CD4-positive, alpha-beta T cell (primary cell): ENCODE results near the gene SIGLEC5. TPM values are rescaled to one million over a fixed set of nuclear protein-coding genes. Genes with fewer than 3 reads are reported as not detected.

Experiments
- ATAC-seq: fragments of 200-7000 bp; cut with Tn5 transposase; one replicate; pipeline ENCODE4 v1.10.0; 2022; ENCODE audit warnings: mild to moderate bottlenecking; ENCODE audit not compliant: poor library complexity
- CTCF ChIA-PET: fragments of 350-600 bp; sonication (Branson Sonifier 250); formaldehyde crosslinking; loops from one replicate; lab custom pipeline; 2021; ENCODE audit warnings: antibody characterized with exemption, inconsistent platforms; lab: Charles Lee
- POLR2A ChIA-PET: fragments of 350-600 bp; sonication (Branson Sonifier 250); formaldehyde crosslinking; loops from one replicate; lab custom pipeline; 2021; ENCODE audit warnings: antibody characterized with exemption, inconsistent platforms; lab: Charles Lee
- DNase-seq, 14 experiments: peaks; one replicate each; pipeline ENCODE4 v3.0.0-alpha.2; 2013 to 2020; ENCODE audit warnings: mixed read lengths in 2 of 14
- H3K27ac ChIP-seq, 2 donors: one replicate each; pipeline versions ENCODE4 v1.5.1 to v1.7.0; 2013; ENCODE audit warnings: low read length in 2 of 2, low read depth in 1 of 2, mild to moderate bottlenecking in 1 of 2
- H3K27me3 ChIP-seq, 2 experiments: 1 replicate in 1 of 2; 2 replicates in 1 of 2; pipeline versions ENCODE4 v1.6.1 to v1.7.0; 2013; ENCODE audit warnings: low read length in 2 of 2, control low read depth in 1 of 2, mild to moderate bottlenecking in 1 of 2, moderate library complexity in 1 of 2; ENCODE audit not compliant: insufficient read depth in 2 of 2, control insufficient read depth in 1 of 2
- H3K36me3 ChIP-seq: one replicate; pipeline ENCODE4 v1.6.1; 2013; ENCODE audit warnings: low read length, control low read depth; ENCODE audit not compliant: insufficient read depth
- H3K4me1 ChIP-seq: one replicate; pipeline ENCODE4 v1.6.1; 2013; ENCODE audit warnings: low read length, control low read depth; ENCODE audit not compliant: insufficient read depth
- H3K4me3 ChIP-seq: one replicate; pipeline ENCODE4 v1.5.1; 2013; ENCODE audit warnings: mild to moderate bottlenecking, low read length, moderate library complexity
- H3K9me3 ChIP-seq, 2 experiments: 1 replicate in 1 of 2; 2 replicates in 1 of 2; pipeline versions ENCODE4 v1.6.1 to v1.7.0; 2013; ENCODE audit warnings: low read length in 2 of 2, mild to moderate bottlenecking in 2 of 2, control low read depth in 1 of 2, moderate library complexity in 1 of 2; ENCODE audit not compliant: control insufficient read depth in 1 of 2, insufficient read depth in 1 of 2
- H3K27ac Mint-ChIP-seq: one replicate; pipeline ENCODE4 v1.8.0; 2020; ENCODE audit warnings: mixed read lengths
- H3K27me3 Mint-ChIP-seq: one replicate; pipeline ENCODE4 v1.8.0; 2021; ENCODE audit warnings: mixed read lengths
- H3K36me3 Mint-ChIP-seq: one replicate; pipeline ENCODE4 v1.8.0; 2021; ENCODE audit warnings: low read depth, mixed read lengths
- H3K4me1 Mint-ChIP-seq: one replicate; pipeline ENCODE4 v1.8.0; 2021; ENCODE audit warnings: low read depth, mixed read lengths
- H3K4me3 Mint-ChIP-seq: one replicate; pipeline ENCODE4 v1.8.0; 2020; ENCODE audit warnings: mild to moderate bottlenecking, mixed read lengths
- H3K9me3 Mint-ChIP-seq: one replicate; pipeline ENCODE4 v1.8.0; 2020; ENCODE audit warnings: mixed read lengths
- CTCF ChIP-seq: fragments of 200-600 bp; IDR thresholded peaks from one replicate; pipeline ENCODE4 v1.8.0; 2022; ENCODE audit warnings: antibody characterized with exemption, mild to moderate bottlenecking
- intact Hi-C, 2 experiments: fragments of 100-400 bp; cut with DNase I in 1 of 2; cut with micrococcal nuclease in 1 of 2; formaldehyde crosslinking; loops; one replicate each; pipeline versions ENCODE4 v1.15.1 to v1.9.0; 2023 to 2025; cut with DNase I, micrococcal nuclease
- total RNA-seq, 174 experiments: library from RNA in 2 of 174; stranded (reverse) in 2 of 174; gene quantifications; one replicate each; pipeline ENCODE4 v1.2.3 and lab custom pipeline; 2021 to 2026

SIGLEC5 gene
- total RNA-seq, 2 experiments from 2014 or later, result not detected

DNA sequence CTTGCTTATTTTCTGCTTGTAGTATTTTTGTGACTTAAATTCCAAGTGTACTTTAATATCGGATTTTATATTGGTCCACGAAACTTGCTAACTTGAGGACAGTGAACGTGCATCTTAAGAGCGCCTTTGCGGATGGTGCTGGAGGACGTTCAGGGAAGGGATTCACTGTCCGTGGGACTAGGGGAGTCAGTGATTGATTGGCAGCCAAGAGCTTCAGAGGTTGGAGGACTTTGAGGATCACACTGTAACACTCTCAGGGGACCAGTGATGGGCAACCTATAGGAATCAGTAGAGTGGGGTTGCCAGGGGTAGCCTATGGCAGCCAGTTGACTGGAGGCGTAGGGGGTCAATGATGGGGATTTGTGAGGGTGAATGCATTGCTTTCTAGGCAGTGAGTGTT, 58.6 kb downstream of the SIGLEC5 start:
- Mint-ChIP-seq H3K27ac (no peak overlapping the region), H3K9me3 (no peaks in the 10 kb centered on the region), H3K27me3 (peaks cover 2% of the 10 kb centered on the region), H3K4me3 (peak overlapping the region; percentile 94), H3K4me1 (peaks cover 28% of the 10 kb centered on the region), H3K36me3 (peaks cover 35% of the 10 kb centered on the region)
- Histone ChIP-seq H3K4me3 (peak overlapping the region; percentile 76), H3K36me3 (peaks cover 18% of the 10 kb centered on the region), H3K27me3 (no peaks in the 10 kb centered on the region), H3K9me3 (no peaks in the 10 kb centered on the region), H3K4me1 (peaks cover 16% of the 10 kb centered on the region), H3K27ac (no peak overlapping the region)
- ATAC-seq, result peak; percentile 19
- ChIA-PET POLR2A (interaction anchor here (1.0 kb wide), 1 partner anchor 133 kb away, joined by 3 read pairs; no protein-coding TSS in a partner anchor), CTCF (no interaction called here)
- DNase-seq, result peak in 1 of 14 experiments; percentile 25
- no peak for TF ChIP-seq CTCF
- intact Hi-C loops, result loop anchor here (1.0 to 5.0 kb wide), 3 partner anchors 23 to 131 kb away; no protein-coding TSS in a partner anchor

DNA sequence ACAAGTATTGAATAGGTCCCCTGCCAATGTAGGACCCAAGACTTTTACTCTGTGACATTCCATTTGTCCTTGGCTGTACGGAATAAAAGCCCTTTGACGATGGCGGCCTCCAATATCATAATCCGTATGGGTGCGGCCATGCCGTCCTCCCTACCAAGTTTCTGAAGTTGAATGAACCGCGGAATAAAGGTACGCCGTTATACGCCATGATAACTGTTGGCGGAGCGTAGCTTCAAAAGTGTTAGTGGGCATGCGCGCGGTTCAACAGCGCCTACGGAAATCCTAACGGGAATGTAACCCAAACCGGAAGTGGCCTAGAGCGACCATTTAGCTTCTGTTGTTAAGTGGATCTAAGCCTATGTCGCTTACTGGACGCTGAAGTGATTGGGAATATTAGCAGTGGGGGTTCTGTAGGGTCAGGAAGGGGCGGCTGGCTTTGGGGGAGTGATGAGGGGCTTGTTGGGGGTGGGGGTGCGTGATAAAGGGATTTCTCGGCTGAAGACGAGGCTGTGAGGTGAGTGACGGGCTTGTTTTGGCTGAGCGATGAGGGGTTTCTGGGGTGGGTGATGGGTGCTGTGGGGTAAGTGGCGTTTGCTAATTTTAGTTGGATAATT, 59.1 kb downstream of the SIGLEC5 start, which contains the start of gene ZNF175:
Gene ZNF175, plus strand, starts transcription at position 322 of the 614 bp plus-strand sequence. CDS start 2,047 bp downstream, outside the sequence.
- peaks cover 0 to 2% of the 10 kb centered on the region in 2 experiments for H3K27me3 ChIP-seq
- ChIA-PET CTCF (no interaction called here), POLR2A (interaction anchor here (1.0 kb wide), 1 partner anchor 133 kb away, joined by 3 read pairs; no protein-coding TSS in a partner anchor)
- H3K9me3 Mint-ChIP-seq, result no peaks in the 10 kb centered on the region
- H3K27ac Mint-ChIP-seq, result peak within 1 kb of the TSS; percentile 72
- no peak for TF ChIP-seq CTCF
- H3K36me3 ChIP-seq, result peaks cover 15% of the 10 kb centered on the region
- H3K4me1 Mint-ChIP-seq, result peaks cover 28% of the 10 kb centered on the region
- DNase-seq (peak; percentile 77 to 94 (median 83)), ATAC-seq (peak; percentile 98)
- peaks cover 16% of the 10 kb centered on the region for H3K4me1 ChIP-seq
- intact Hi-C loops, result loop anchor here (1.0 to 5.0 kb wide), 3 partner anchors 23 to 131 kb away; no protein-coding TSS in a partner anchor
- H3K27me3 Mint-ChIP-seq, result peaks cover 7% of the 10 kb centered on the region
- H3K9me3 ChIP-seq, result no peaks in the 10 kb centered on the region
- H3K36me3 Mint-ChIP-seq, result peaks cover 33% of the 10 kb centered on the region
- no peak within 1 kb of the TSS for H3K27ac ChIP-seq
- H3K4me3 Mint-ChIP-seq, result peak within 1 kb of the TSS; percentile 94
- H3K4me3 ChIP-seq, result peak within 1 kb of the TSS; percentile 76

GRCh38 chr19:51568456-51568855, 61.7 kb downstream of the SIGLEC5 start:
- H3K4me1 Mint-ChIP-seq, result peaks cover 22% of the 10 kb centered on the region
- no peaks in the 10 kb centered on the region for H3K9me3 ChIP-seq
- CTCF ChIA-PET, result no interaction called here
- no peaks in the 10 kb centered on the region for H3K9me3 Mint-ChIP-seq
- ATAC-seq (no peak), DNase-seq (no peak)
- intact Hi-C loops, result no loop called here
- no peak overlapping the region for H3K27ac Mint-ChIP-seq
- POLR2A ChIA-PET, result no interaction called here
- TF ChIP-seq CTCF, result no peak
- no peak overlapping the region for H3K4me3 ChIP-seq
- H3K4me3 Mint-ChIP-seq, result no peak overlapping the region
- no peak overlapping the region for H3K27ac ChIP-seq
- H3K27me3 Mint-ChIP-seq, result peaks cover 33% of the 10 kb centered on the region
- H3K36me3 Mint-ChIP-seq, result peaks cover 15% of the 10 kb centered on the region
- peaks cover 7% of the 10 kb centered on the region for H3K36me3 ChIP-seq
- peaks cover 16% of the 10 kb centered on the region for H3K4me1 ChIP-seq
- peaks cover 16 to 28% of the 10 kb centered on the region in 2 experiments for H3K27me3 ChIP-seq
